Measurements from ENCODE around the gene CLDN22. TPM values are rescaled to one million over a fixed set of nuclear protein-coding genes. Genes with fewer than 3 reads are reported as not detected.

Gene CLDN22
- total RNA-seq, 1 donor: not detected

DNA sequence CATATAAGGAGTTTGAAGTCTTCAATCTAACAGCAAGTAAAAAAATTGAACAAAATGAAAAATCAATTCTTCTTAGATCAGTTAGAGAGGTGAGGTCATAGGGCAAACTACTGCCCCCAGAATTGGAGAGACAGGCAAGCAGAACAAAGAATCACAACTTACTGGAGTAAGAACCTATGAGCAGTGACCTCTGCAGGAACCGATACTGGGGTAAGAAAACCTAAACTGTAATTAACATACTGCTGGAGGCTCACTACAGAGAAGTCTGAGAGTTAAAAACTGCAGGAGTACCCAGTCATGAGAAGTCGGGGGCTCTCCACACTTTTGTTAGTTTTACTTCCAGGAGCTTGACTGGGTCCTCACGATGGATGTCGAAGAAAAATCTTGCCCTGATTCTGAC, 16.0 kb downstream of the CLDN22 start:
- H3K4me2 ChIP-seq (ENCODE audit: insufficient read depth, low read length): no peak overlapping the region
- H3K27ac ChIP-seq (ENCODE audit: low read depth, low read length): no peak overlapping the region
- H3K4me1 ChIP-seq (ENCODE audit: insufficient read depth, low read length): no peaks in the 10 kb centered on the region
- no peaks in the 10 kb centered on the region for H4K20me1 ChIP-seq (ENCODE audit: insufficient read depth, low read length)
- H3K9me3 ChIP-seq (ENCODE audit: low read depth, low read length): no peaks in the 10 kb centered on the region
- no peaks in the 10 kb centered on the region for H3K79me2 ChIP-seq (ENCODE audit: insufficient read depth, low read length)
- no peak overlapping the region for H3K4me3 ChIP-seq (ENCODE audit: insufficient read depth, low read length)
- H2AFZ ChIP-seq (ENCODE audit: low read length): no peak overlapping the region
- no peak for DNase-seq (ENCODE audit: insufficient read length, low spot score, missing footprints)
- no peaks in the 10 kb centered on the region for H3K27me3 ChIP-seq (ENCODE audit: insufficient read depth, low read length)
- peaks cover 13% of the 10 kb centered on the region for H3K36me3 ChIP-seq (ENCODE audit: insufficient read depth, low read length)
- TF ChIP-seq, protein P1, sequence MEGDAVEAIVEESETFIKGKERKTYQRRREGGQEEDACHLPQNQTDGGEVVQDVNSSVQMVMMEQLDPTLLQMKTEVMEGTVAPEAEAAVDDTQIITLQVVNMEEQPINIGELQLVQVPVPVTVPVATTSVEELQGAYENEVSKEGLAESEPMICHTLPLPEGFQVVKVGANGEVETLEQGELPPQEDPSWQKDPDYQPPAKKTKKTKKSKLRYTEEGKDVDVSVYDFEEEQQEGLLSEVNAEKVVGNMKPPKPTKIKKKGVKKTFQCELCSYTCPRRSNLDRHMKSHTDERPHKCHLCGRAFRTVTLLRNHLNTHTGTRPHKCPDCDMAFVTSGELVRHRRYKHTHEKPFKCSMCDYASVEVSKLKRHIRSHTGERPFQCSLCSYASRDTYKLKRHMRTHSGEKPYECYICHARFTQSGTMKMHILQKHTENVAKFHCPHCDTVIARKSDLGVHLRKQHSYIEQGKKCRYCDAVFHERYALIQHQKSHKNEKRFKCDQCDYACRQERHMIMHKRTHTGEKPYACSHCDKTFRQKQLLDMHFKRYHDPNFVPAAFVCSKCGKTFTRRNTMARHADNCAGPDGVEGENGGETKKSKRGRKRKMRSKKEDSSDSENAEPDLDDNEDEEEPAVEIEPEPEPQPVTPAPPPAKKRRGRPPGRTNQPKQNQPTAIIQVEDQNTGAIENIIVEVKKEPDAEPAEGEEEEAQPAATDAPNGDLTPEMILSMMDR (IDR thresholded peaks at IDR 0.05; ENCODE audit: extremely low read depth, low read depth, low read length): no peak

DNA sequence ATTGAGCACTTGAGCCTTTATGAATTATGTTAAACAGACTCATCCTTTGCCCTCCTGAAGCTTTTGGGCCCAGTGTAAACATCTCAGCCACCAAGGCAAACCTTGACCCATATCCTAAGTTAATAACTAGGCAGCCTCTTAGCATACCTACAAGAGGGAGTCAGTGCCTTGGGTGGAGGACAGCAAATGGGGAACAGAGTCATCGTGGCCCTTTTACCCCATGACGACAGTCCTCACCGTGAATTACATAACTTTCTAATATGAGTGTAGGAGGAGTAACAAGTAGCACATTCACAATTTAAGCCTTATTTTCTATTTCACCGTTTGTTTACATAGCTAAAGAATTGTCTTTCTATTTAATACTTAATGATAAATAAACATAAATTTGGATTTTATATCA, 16.8 kb downstream of the CLDN22 start:
- Histone ChIP-seq H3K79me2 (ENCODE audit: insufficient read depth, low read length) (no peaks in the 10 kb centered on the region), H3K9me3 (ENCODE audit: low read depth, low read length) (no peaks in the 10 kb centered on the region), H2AFZ (ENCODE audit: low read length) (no peak overlapping the region), H3K27me3 (ENCODE audit: insufficient read depth, low read length) (no peaks in the 10 kb centered on the region), H3K27ac (ENCODE audit: low read depth, low read length) (no peak overlapping the region), H3K4me3 (ENCODE audit: insufficient read depth, low read length) (no peak overlapping the region), H3K4me1 (ENCODE audit: insufficient read depth, low read length) (no peaks in the 10 kb centered on the region), H3K4me2 (ENCODE audit: insufficient read depth, low read length) (no peak overlapping the region), H4K20me1 (ENCODE audit: insufficient read depth, low read length) (no peaks in the 10 kb centered on the region), H3K36me3 (ENCODE audit: insufficient read depth, low read length) (peaks cover 17% of the 10 kb centered on the region)
- DNase-seq (ENCODE audit: insufficient read length, low spot score, missing footprints): no peak
- TF ChIP-seq, protein P1 (IDR thresholded peaks at IDR 0.05; ENCODE audit: extremely low read depth, low read depth, low read length): no peak

DNA sequence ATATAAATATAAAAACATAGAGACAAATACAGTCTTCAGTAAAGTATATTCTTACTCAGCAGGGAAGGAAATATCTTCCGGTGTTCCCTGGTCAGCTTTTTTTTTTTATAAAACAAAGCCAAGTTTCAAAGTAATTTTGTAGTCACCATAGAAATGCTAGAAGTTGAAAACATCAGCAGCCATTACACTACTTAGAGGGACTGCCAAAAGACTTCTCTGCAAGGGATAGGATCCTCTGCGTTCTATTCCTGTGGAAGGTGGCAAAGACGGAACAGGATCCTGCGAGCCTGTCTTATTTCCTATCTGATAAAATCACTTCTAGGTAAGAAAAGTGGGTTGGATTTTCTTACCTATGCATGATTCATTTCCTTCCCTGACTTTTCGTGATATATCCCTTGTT, 19.4 kb downstream of the CLDN22 start:
- no peak overlapping the region for H2AFZ ChIP-seq (ENCODE audit: low read length)
- H3K79me2 ChIP-seq (ENCODE audit: insufficient read depth, low read length): no peaks in the 10 kb centered on the region
- no peak overlapping the region for H3K4me3 ChIP-seq (ENCODE audit: insufficient read depth, low read length)
- H3K27me3 ChIP-seq (ENCODE audit: insufficient read depth, low read length): no peaks in the 10 kb centered on the region
- no peaks in the 10 kb centered on the region for H3K9me3 ChIP-seq (ENCODE audit: low read depth, low read length)
- H3K36me3 ChIP-seq (ENCODE audit: insufficient read depth, low read length): peaks cover 29% of the 10 kb centered on the region
- no peaks in the 10 kb centered on the region for H3K4me1 ChIP-seq (ENCODE audit: insufficient read depth, low read length)
- H3K4me2 ChIP-seq (ENCODE audit: insufficient read depth, low read length): no peak overlapping the region
- no peak for DNase-seq (ENCODE audit: insufficient read length, low spot score, missing footprints)
- no peaks in the 10 kb centered on the region for H4K20me1 ChIP-seq (ENCODE audit: insufficient read depth, low read length)
- TF ChIP-seq, protein P1 (IDR thresholded peaks at IDR 0.05; ENCODE audit: extremely low read depth, low read depth, low read length): no peak
- H3K27ac ChIP-seq (ENCODE audit: low read depth, low read length): no peak overlapping the region

DNA sequence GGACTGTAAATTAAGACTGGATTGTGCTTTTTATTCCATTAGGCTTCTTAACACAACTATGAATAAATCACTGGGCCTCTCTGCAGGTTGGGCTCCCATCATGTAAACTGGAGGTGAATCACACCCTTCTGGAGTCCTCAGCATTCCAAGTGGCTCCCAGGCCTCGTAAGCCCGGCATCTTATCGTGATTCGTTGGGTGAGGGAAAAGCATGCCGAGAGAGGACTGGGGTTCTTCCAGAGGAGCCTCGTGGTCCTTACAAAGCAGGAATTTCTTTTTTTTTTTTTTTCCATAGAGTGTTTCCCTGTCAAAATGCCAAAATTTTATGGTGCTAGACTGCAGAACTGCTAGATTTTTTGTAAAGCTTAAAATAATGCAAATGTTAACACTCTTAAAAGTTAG, 20.0 kb downstream of the CLDN22 start:
- H4K20me1 ChIP-seq (ENCODE audit: insufficient read depth, low read length): no peaks in the 10 kb centered on the region
- no peaks in the 10 kb centered on the region for H3K4me1 ChIP-seq (ENCODE audit: insufficient read depth, low read length)
- H3K27ac ChIP-seq (ENCODE audit: low read depth, low read length): no peak overlapping the region
- H2AFZ ChIP-seq (ENCODE audit: low read length): no peak overlapping the region
- H3K36me3 ChIP-seq (ENCODE audit: insufficient read depth, low read length): peaks cover 35% of the 10 kb centered on the region
- H3K79me2 ChIP-seq (ENCODE audit: insufficient read depth, low read length): no peaks in the 10 kb centered on the region
- H3K4me3 ChIP-seq (ENCODE audit: insufficient read depth, low read length): no peak overlapping the region
- no peaks in the 10 kb centered on the region for H3K27me3 ChIP-seq (ENCODE audit: insufficient read depth, low read length)
- DNase-seq (ENCODE audit: insufficient read length, low spot score, missing footprints): no peak
- no peaks in the 10 kb centered on the region for H3K9me3 ChIP-seq (ENCODE audit: low read depth, low read length)
- TF ChIP-seq, protein P1 (IDR thresholded peaks at IDR 0.05; ENCODE audit: extremely low read depth, low read depth, low read length): no peak
- H3K4me2 ChIP-seq (ENCODE audit: insufficient read depth, low read length): no peak overlapping the region
